ENCODE results near the gene KCNH6. TPM values are rescaled to one million over a fixed set of nuclear protein-coding genes. Genes with fewer than 3 reads are reported as not detected.

Gene KCNH6
- total and polyA plus RNA-seq, 9 of the 15 experiments (the other 6 are each of a cell fraction or from before 2014, with no cell fraction given): not detected

- TF ChIP-seq CSDE1 (IDR thresholded peaks at IDR 0.05) (no peak), NUFIP1 (IDR thresholded peaks at IDR 0.05; ENCODE audit: partially characterized antibody) (no peak)
Observed at GRCh38 chr17:63486317-63487013, 36.7 kb upstream of the KCNH6 start (continued).

GRCh38 chr17:63487014-63487339 is 36.2 kb upstream of the KCNH6 start:
- Histone ChIP-seq H4K20me1 (replicated peaks; ENCODE audit: control insufficient read depth, insufficient read depth, low read length) (no peaks in the 10 kb centered on the region; the same call in 1 of the 2 replicates), H3K27ac (ENCODE audit: extremely low read depth, low read depth, low read length) (no peak overlapping the region), H3K4me2 (ENCODE audit: insufficient read depth, low read length) (no peak overlapping the region), H3K4me3 (no peak overlapping the region), H3K9me3 (replicated peaks; ENCODE audit: control insufficient read depth, insufficient read depth, low read depth, low read length) (no peaks in the 10 kb centered on the region), H3K9me1 (ENCODE audit: control insufficient read depth, insufficient read depth, low read length) (no peaks in the 10 kb centered on the region), H3K27me3 (ENCODE audit: control insufficient read depth in 2 of 2, insufficient read depth in 2 of 2, low read length in 2 of 2) (peaks cover 34 to 43% of the 10 kb centered on the region in 2 experiments; a peak in 4 of 5 replicates), H3K9ac (ENCODE audit: insufficient read depth in 1 of 2, low read depth in 2 of 2, low read length in 2 of 2) (peak overlapping the region in 1 of 2 experiments; percentile 7; a peak in 1 of 4 replicates), H3K4me1 (replicated peaks in 1 of 2; ENCODE audit: control insufficient read depth in 2 of 2, insufficient read depth in 2 of 2, low read length in 2 of 2) (peaks cover 0 to 29% of the 10 kb centered on the region in 2 experiments; a peak in 2 of 5 replicates), H3K36me3 (ENCODE audit: control insufficient read depth, insufficient read depth, low read length) (no peaks in the 10 kb centered on the region), H2AFZ (ENCODE audit: low read depth, low read length) (no peak overlapping the region), H3K79me2 (ENCODE audit: control insufficient read depth, insufficient read depth, low read length) (no peaks in the 10 kb centered on the region)
- no peak for DNase-seq (ENCODE audit: extremely low read depth in 1 of 4, low spot score in 3 of 4)
- no peak for FAIRE-seq
- 18% methylated on average over 9 of the region's 11 CpGs for WGBS (ENCODE audit: insufficient coverage, low coverage, missing lambda C conversion rate)
- CTCF ChIA-PET (ENCODE audit: low intra/inter-chr PET ratio): no interaction called here
- ATAC-seq: no peak
- POLR2A ChIA-PET: interaction anchor here (0.6 to 1.1 kb wide), 2 partner anchors 16 to 50 kb away, joined by 3 read pairs; no protein-coding TSS in a partner anchor
- in situ Hi-C loops (cut with MboI): no loop called here
- no TSS peak for BruUV-seq (replicated peaks)
- intact Hi-C loops (cut with micrococcal nuclease): no loop called here
- TF ChIP-seq ILK (tag; IDR thresholded peaks at IDR 0.05; ENCODE audit: borderline replicate concordance, low read depth) (no peak), COPS2 (conservative IDR thresholded peaks at IDR 0.05) (no peak), TEAD1 (CRISPR knock-in tag; IDR thresholded peaks at IDR 0.05) (no peak), ZNF79 (CRISPR knock-in tag; IDR thresholded peaks at IDR 0.05; ENCODE audit: low read depth) (no peak), ZNF121 (CRISPR knock-in tag; conservative IDR thresholded peaks at IDR 0.05) (no peak), KDM5B (IDR thresholded peaks at IDR 0.05; ENCODE audit: insufficient replicate concordance, low read depth, low read length) (no peak), SRF (CRISPR knock-in tag; IDR thresholded peaks at IDR 0.05) (no peak), ZBED1 (IDR thresholded peaks at IDR 0.05) (no peak)
- TF ChIP-seq, protein P1, sequence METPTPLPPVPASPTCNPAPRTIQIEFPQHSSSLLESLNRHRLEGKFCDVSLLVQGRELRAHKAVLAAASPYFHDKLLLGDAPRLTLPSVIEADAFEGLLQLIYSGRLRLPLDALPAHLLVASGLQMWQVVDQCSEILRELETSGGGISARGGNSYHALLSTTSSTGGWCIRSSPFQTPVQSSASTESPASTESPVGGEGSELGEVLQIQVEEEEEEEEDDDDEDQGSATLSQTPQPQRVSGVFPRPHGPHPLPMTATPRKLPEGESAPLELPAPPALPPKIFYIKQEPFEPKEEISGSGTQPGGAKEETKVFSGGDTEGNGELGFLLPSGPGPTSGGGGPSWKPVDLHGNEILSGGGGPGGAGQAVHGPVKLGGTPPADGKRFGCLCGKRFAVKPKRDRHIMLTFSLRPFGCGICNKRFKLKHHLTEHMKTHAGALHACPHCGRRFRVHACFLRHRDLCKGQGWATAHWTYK (CRISPR knock-in tag; IDR thresholded peaks at IDR 0.05): no peak
